OCI-LY7 (cell line): ENCODE results near the gene MPDZ. TPM values are rescaled to one million over a fixed set of nuclear protein-coding genes. Genes with fewer than 3 reads are reported as not detected.

Experiments
- BruUV-seq: library from RNA; stranded (reverse); fragments of 400-500 nt; replicated peaks from 2 replicates; lab custom pipeline; 2021; lab: Mats Ljungman, UMichigan
- CTCF ChIA-PET: fragments of 300-600 bp; sonication (Branson Sonifier 250); formaldehyde crosslinking; loops from one replicate; lab custom pipeline; 2022; ENCODE audit warnings: antibody characterized with exemption; ENCODE audit not compliant: unreplicated experiment; lab: Charles Lee
- POLR2A ChIA-PET: fragments of 300-600 bp; sonication (Branson Sonifier 250); formaldehyde crosslinking; loops from one replicate; lab custom pipeline; 2022; ENCODE audit warnings: antibody characterized with exemption; lab: Charles Lee
- DNase-seq: peaks from one replicate; pipeline ENCODE4 v3.0.0-alpha.2; 2015; ENCODE audit warnings: low spot score
- H2AFZ ChIP-seq: fragments of 200-600 bp; sonication (generic), shearing (Covaris generic); 2 replicates; pipeline ENCODE4 v1.6.1; 2014; ENCODE audit warnings: mild to moderate bottlenecking, antibody characterized with exemption, low read length, moderate library complexity
- H3K27ac ChIP-seq: fragments of 200-600 bp; sonication (generic); 2 replicates; pipeline ENCODE4 v1.5.1; 2014; ENCODE audit warnings: mixed run types, low read depth, mild to moderate bottlenecking, moderate library complexity, low read length, inconsistent platforms; ENCODE audit not compliant: poor library complexity, severe bottlenecking
- H3K36me3 ChIP-seq: fragments of 200-600 bp; sonication (generic); 2 replicates; pipeline ENCODE4 v1.6.1; 2014; ENCODE audit warnings: mild to moderate bottlenecking, antibody characterized with exemption, low read length, moderate library complexity, mixed read lengths; ENCODE audit not compliant: insufficient read depth
- H3K4me1 ChIP-seq: fragments of 200-600 bp; sonication (generic); 2 replicates; pipeline ENCODE4 v1.5.1; 2014; ENCODE audit warnings: mild to moderate bottlenecking, low read length; ENCODE audit not compliant: insufficient read depth, poor library complexity, severe bottlenecking
- H3K4me2 ChIP-seq: fragments of 200-600 bp; sonication (generic); 2 replicates; pipeline ENCODE4 v1.6.1; 2014; ENCODE audit warnings: mild to moderate bottlenecking, low read length
- H3K4me3 ChIP-seq: fragments of 200-600 bp; sonication (generic); 2 replicates; pipeline ENCODE4 v1.5.1; 2014; ENCODE audit warnings: mild to moderate bottlenecking, low read depth, low read length; ENCODE audit not compliant: poor library complexity, severe bottlenecking
- H3K79me2 ChIP-seq: fragments of 200-600 bp; sonication (generic); 2 replicates; pipeline ENCODE4 v1.6.1; 2016; ENCODE audit warnings: low read depth, mild to moderate bottlenecking, low read length, moderate library complexity, mixed read lengths; ENCODE audit not compliant: insufficient read depth
- H3K9me2 ChIP-seq: fragments of 200-600 bp; sonication (generic); 2 replicates; pipeline ENCODE4 v1.6.1; 2016; ENCODE audit warnings: mild to moderate bottlenecking, low read length, mixed read lengths; ENCODE audit not compliant: insufficient read depth
- H3K9me3 ChIP-seq: fragments of 200-600 bp; sonication (generic); 2 replicates; pipeline ENCODE4 v1.6.1; 2014; ENCODE audit warnings: mild to moderate bottlenecking, mixed run types, low read length, mixed read lengths
- H4K20me1 ChIP-seq: fragments of 200-600 bp; sonication (generic); 2 replicates; pipeline ENCODE4 v1.6.1; 2014; ENCODE audit warnings: mild to moderate bottlenecking, antibody characterized with exemption, low read length, moderate library complexity, mixed read lengths; ENCODE audit not compliant: insufficient read depth
- EZH2phosphoT487 ChIP-seq: fragments of 200-600 bp; sonication (generic); IDR thresholded peaks from 2 replicates; pipeline ENCODE4 v1.6.1; 2018; ENCODE audit warnings: low read depth, borderline replicate concordance, mild to moderate bottlenecking, mixed run types, antibody characterized with exemption, low read length, moderate library complexity, mixed read lengths
- intact Hi-C: fragments of 100-400 bp; cut with micrococcal nuclease; formaldehyde crosslinking; loops from one replicate; pipeline ENCODE4 v1.10.0; 2022; ENCODE audit not compliant: unreplicated experiment
- total RNA-seq, 2 experiments: library from RNA; depleted of rRNA in 1 of 2; stranded (reverse); fragments of >200 nt in 1 of 2; shearing (Covaris generic) in 1 of 2; gene quantifications; 2 replicates each; pipeline ENCODE4 v1.2.3, GENCODE V29; 2014 to 2022
- TF ChIP-seq, protein P1 (sequence below): fragments of 200-600 bp; sonication (generic); conservative IDR thresholded peaks from 2 replicates; pipeline ENCODE4 v1.5.1; 2014; ENCODE audit warnings: mild to moderate bottlenecking, antibody characterized with exemption, low read length, moderate library complexity, mixed read lengths

The MPDZ gene
- total RNA-seq, 2 experiments from 2014 or later, result not detected

DNA sequence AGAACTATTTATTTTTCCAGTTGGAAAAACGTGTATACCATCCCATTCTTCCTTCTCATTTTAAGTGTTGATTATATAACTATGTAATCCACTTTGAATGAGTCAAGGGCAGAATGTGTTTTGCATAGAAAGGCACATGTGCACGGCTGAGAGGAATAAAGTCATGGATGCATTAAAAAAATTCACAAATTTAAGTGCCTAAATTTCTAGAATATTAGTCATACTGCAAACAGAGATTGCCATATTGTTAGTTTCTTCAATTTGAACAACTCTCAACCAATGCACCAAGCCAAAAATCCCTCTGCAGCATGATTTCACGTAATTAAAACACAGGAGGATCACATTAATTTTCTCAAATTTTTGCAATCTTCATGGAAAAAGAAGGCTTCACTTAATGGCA is 166.3 kb downstream of the MPDZ start:
- POLR2A ChIA-PET, result interaction anchor here (0.7 kb wide), 1 partner anchor 20 kb away, joined by 3 read pairs; no protein-coding TSS in a partner anchor
- TF ChIP-seq, protein P1, sequence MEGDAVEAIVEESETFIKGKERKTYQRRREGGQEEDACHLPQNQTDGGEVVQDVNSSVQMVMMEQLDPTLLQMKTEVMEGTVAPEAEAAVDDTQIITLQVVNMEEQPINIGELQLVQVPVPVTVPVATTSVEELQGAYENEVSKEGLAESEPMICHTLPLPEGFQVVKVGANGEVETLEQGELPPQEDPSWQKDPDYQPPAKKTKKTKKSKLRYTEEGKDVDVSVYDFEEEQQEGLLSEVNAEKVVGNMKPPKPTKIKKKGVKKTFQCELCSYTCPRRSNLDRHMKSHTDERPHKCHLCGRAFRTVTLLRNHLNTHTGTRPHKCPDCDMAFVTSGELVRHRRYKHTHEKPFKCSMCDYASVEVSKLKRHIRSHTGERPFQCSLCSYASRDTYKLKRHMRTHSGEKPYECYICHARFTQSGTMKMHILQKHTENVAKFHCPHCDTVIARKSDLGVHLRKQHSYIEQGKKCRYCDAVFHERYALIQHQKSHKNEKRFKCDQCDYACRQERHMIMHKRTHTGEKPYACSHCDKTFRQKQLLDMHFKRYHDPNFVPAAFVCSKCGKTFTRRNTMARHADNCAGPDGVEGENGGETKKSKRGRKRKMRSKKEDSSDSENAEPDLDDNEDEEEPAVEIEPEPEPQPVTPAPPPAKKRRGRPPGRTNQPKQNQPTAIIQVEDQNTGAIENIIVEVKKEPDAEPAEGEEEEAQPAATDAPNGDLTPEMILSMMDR, result no peak
- TF ChIP-seq EZH2phosphoT487, result no peak
- no TSS peak for BruUV-seq

DNA sequence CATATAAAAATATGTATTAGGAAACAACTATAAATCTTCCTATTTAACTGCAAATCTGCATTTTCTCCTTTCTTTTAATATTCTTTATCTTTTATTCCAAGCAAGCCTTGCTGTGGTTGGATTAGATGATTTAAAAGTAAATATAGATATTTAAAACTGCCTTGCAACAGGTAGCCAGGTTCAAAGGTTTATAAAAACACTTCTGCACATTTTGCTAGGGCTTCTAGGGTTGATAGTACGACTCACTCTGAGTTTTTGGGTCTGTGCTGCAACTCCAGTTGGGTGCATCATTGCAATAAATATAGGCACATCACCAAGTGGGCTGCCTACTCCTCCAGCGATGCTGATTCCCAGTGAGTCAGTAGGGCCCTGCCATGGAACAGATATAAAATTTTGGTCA is 167.7 kb downstream of the MPDZ start:
- Histone ChIP-seq H3K79me2 (no peaks in the 10 kb centered on the region), H3K27ac (no peak overlapping the region), H3K9me2 (no peaks in the 10 kb centered on the region), H3K4me1 (no peaks in the 10 kb centered on the region), H3K9me3 (no peaks in the 10 kb centered on the region), H3K4me2 (no peak overlapping the region), H3K36me3 (no peaks in the 10 kb centered on the region), H3K4me3 (no peak overlapping the region), H4K20me1 (no peaks in the 10 kb centered on the region), H2AFZ (no peak overlapping the region)
- CTCF ChIA-PET, result no interaction called here
- intact Hi-C loops, result no loop called here
- POLR2A ChIA-PET, result no interaction called here
- TF ChIP-seq, protein P1, result no peak
- TF ChIP-seq EZH2phosphoT487, result no peak
- no TSS peak for BruUV-seq
- no peak for DNase-seq

More for the DNA sequence above, 166.3 kb downstream of the MPDZ start:
- no peak overlapping the region for H3K4me2 ChIP-seq
- H3K4me3 ChIP-seq, result no peak overlapping the region
- H3K79me2 ChIP-seq, result no peaks in the 10 kb centered on the region
- no peaks in the 10 kb centered on the region for H3K36me3 ChIP-seq
- no peaks in the 10 kb centered on the region for H3K9me2 ChIP-seq
- CTCF ChIA-PET, result no interaction called here
- H2AFZ ChIP-seq, result no peak overlapping the region
- DNase-seq, result no peak
- no peaks in the 10 kb centered on the region for H4K20me1 ChIP-seq
- no peaks in the 10 kb centered on the region for H3K9me3 ChIP-seq
- intact Hi-C loops, result no loop called here
- no peaks in the 10 kb centered on the region for H3K4me1 ChIP-seq
- H3K27ac ChIP-seq, result no peak overlapping the region

DNA sequence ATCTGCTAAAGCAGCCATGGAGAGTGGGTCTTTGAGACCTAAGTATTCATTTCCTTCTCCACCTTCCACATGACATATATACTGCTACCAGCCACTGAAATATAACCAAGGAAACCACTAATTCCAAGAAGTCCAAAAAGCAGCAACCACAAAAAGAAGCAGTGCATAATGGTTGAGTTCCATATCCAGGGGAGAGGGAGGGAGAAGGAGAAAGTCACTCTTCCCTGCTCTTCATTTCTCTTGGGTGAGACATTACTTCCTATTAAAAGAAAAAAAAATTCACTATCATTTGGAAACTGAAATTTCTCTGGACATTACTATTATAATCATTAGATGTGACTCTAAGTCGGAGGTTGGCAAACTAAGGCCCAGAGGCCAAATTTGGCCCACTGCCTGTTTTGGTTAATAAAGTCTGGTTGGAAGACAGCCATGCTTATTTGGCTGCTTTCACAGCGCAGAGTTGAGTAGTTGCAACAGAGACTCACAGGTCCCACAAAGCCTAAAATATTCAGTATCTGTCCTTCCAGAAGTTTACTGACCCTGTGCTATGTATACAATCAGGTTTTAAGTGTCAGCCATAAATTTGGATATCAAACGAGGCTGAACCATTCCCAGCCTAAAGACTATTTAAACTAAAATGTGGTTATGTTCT is 168.6 kb downstream of the MPDZ start:
- H3K4me3 ChIP-seq, result no peak overlapping the region
- no peak overlapping the region for H3K27ac ChIP-seq
- ChIA-PET CTCF (no interaction called here), POLR2A (no interaction called here)
- no peak overlapping the region for H2AFZ ChIP-seq
- no peaks in the 10 kb centered on the region for H3K4me1 ChIP-seq
- no peaks in the 10 kb centered on the region for H3K36me3 ChIP-seq
- no peaks in the 10 kb centered on the region for H3K79me2 ChIP-seq
- no peak for DNase-seq
- no TSS peak for BruUV-seq
- no peaks in the 10 kb centered on the region for H3K9me3 ChIP-seq
- TF ChIP-seq, protein P1, result no peak
- no peak for TF ChIP-seq EZH2phosphoT487
- H4K20me1 ChIP-seq, result no peaks in the 10 kb centered on the region
- intact Hi-C loops, result no loop called here
- no peaks in the 10 kb centered on the region for H3K9me2 ChIP-seq
- no peak overlapping the region for H3K4me2 ChIP-seq
